GM12892 (cell line): ENCODE measurements around the gene KIR2DL1.
"Not testable (repeated sequence)": the region's sequence is repeated elsewhere in the genome, so short reads cannot be mapped to it uniquely, and the experiment has no call there.

Experiments used
- POLR2A ChIP-seq: IDR thresholded peaks from 2 replicates; pipeline ENCODE4 v1.6.1; 2011; ENCODE audit warnings: low read depth, low read length, control low read depth
- POLR2AphosphoS5 ChIP-seq: IDR thresholded peaks from 2 replicates; pipeline ENCODE4 v1.6.1; 2011; ENCODE audit warnings: low read depth, low read length, control low read depth
- TAF1 ChIP-seq: IDR thresholded peaks from 2 replicates; pipeline ENCODE4 v1.6.1; 2011; ENCODE audit warnings: low read depth, mild to moderate bottlenecking, control low read depth, low read length, borderline replicate concordance

GRCh38 chr19:54770511-54770910 lies 918 bp downstream of the KIR2DL1 start:
- not testable (repeated sequence) for TF ChIP-seq POLR2AphosphoS5, POLR2A, TAF1
